Measurements from ENCODE around the gene SERPINA3.

The SERPINA3 gene

DNA sequence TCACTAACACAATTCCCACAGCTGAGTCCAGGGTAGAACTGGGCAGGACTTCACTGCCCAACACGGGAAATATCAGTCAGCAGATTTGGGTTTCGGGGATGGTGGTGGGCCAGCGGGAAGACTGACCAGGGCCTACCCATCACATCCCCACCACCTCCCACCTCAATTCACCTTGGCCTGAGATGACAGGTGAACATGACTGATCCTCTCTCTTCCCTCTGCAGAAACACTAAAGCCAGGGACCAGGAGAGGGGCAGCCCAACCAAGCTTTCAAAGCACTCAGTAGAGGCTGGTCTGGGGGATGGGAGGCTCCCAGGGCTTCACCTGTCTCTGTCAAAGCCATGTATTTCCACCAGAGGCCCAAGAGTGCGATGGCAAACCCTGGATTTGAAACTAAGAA is 28.6 kb upstream of the SERPINA3 start:
- no peaks in the 10 kb centered on the region for H3K79me2 ChIP-seq (ENCODE audit: insufficient read depth, low read length)
- H4K20me1 ChIP-seq (ENCODE audit: insufficient read depth, low read length, poor library complexity, severe bottlenecking): no peaks in the 10 kb centered on the region
- H2AFZ ChIP-seq (ENCODE audit: low read length): no peak overlapping the region
- no peaks in the 10 kb centered on the region for H3K9me2 ChIP-seq (replicated peaks; ENCODE audit: low read depth, low read length)
- no peaks in the 10 kb centered on the region for H3F3A ChIP-seq (ENCODE audit: low read depth)
- H3K9ac ChIP-seq (ENCODE audit: low read depth, low read length, poor library complexity, severe bottlenecking): no peak overlapping the region
- no peaks in the 10 kb centered on the region for H3K36me3 ChIP-seq (ENCODE audit: insufficient read depth, low read length)
- TF ChIP-seq EZH2phosphoT487 (IDR thresholded peaks at IDR 0.05; ENCODE audit: borderline replicate concordance): no peak
- TF ChIP-seq, protein P1, sequence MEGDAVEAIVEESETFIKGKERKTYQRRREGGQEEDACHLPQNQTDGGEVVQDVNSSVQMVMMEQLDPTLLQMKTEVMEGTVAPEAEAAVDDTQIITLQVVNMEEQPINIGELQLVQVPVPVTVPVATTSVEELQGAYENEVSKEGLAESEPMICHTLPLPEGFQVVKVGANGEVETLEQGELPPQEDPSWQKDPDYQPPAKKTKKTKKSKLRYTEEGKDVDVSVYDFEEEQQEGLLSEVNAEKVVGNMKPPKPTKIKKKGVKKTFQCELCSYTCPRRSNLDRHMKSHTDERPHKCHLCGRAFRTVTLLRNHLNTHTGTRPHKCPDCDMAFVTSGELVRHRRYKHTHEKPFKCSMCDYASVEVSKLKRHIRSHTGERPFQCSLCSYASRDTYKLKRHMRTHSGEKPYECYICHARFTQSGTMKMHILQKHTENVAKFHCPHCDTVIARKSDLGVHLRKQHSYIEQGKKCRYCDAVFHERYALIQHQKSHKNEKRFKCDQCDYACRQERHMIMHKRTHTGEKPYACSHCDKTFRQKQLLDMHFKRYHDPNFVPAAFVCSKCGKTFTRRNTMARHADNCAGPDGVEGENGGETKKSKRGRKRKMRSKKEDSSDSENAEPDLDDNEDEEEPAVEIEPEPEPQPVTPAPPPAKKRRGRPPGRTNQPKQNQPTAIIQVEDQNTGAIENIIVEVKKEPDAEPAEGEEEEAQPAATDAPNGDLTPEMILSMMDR (conservative IDR thresholded peaks at IDR 0.05; ENCODE audit: low read length): no peak
- no peak overlapping the region for H3K4me2 ChIP-seq (ENCODE audit: low read depth, low read length, poor library complexity, severe bottlenecking)
- no peaks in the 10 kb centered on the region; the same call in 1 of the 2 replicates for H3K9me3 ChIP-seq (ENCODE audit: insufficient read depth, low read depth, low read length)
- no peaks in the 10 kb centered on the region for H3K27me3 ChIP-seq (ENCODE audit: insufficient read depth, low read length, poor library complexity, severe bottlenecking)
- H3K4me1 ChIP-seq (ENCODE audit: insufficient read depth, low read length, poor library complexity, severe bottlenecking): no peaks in the 10 kb centered on the region
- no peak overlapping the region for H3K4me3 ChIP-seq (ENCODE audit: low read length, poor library complexity, severe bottlenecking)

DNA sequence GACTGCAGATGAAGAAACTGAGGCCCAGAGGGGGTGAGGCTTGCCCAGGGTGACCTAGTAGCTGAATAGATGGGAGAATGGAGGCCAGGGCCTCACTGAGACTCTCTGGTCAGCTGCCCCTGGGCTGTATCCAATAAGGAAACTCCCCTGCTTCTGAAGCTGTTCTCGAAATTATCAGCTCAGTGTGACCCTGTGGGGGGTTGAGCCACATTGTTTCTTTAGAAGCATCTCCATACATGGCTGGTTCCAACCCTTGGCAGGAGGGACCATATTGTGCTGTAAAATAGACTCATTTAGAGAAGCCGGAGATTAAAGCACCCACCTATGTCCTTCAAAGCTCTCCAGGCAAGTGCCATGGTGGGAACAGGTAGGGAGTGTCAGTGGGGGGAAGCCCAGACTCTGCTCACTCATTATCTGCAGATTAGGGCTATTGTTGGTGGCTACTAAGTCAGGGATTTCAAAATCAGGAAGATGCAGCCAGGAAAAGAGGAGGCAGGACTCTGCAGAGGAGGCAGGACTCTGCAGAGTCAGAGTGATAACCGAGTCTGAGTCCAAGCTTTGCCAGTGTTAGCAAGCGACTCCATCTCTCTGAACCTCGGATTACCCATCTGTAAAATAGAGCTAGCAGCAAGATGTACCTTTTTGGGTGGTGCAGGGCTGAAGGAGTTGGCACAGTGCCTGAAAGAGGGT is 27.5 kb upstream of the SERPINA3 start:
- Histone ChIP-seq H3K9ac (ENCODE audit: low read depth, low read length, poor library complexity, severe bottlenecking) (no peak overlapping the region), H2AFZ (ENCODE audit: low read length) (no peak overlapping the region), H3K9me3 (ENCODE audit: insufficient read depth, low read depth, low read length) (no peaks in the 10 kb centered on the region; the same call in 1 of the 2 replicates), H4K20me1 (ENCODE audit: insufficient read depth, low read length, poor library complexity, severe bottlenecking) (no peaks in the 10 kb centered on the region), H3K4me2 (ENCODE audit: low read depth, low read length, poor library complexity, severe bottlenecking) (no peak overlapping the region), H3F3A (ENCODE audit: low read depth) (no peaks in the 10 kb centered on the region), H3K79me2 (ENCODE audit: insufficient read depth, low read length) (no peaks in the 10 kb centered on the region), H3K4me3 (ENCODE audit: low read length, poor library complexity, severe bottlenecking) (no peak overlapping the region), H3K36me3 (ENCODE audit: insufficient read depth, low read length) (no peaks in the 10 kb centered on the region), H3K9me2 (replicated peaks; ENCODE audit: low read depth, low read length) (no peaks in the 10 kb centered on the region), H3K27me3 (ENCODE audit: insufficient read depth, low read length, poor library complexity, severe bottlenecking) (no peaks in the 10 kb centered on the region), H3K4me1 (ENCODE audit: insufficient read depth, low read length, poor library complexity, severe bottlenecking) (no peaks in the 10 kb centered on the region)
- TF ChIP-seq EZH2phosphoT487 (IDR thresholded peaks at IDR 0.05; ENCODE audit: borderline replicate concordance): no peak
- TF ChIP-seq, protein P1 (conservative IDR thresholded peaks at IDR 0.05; ENCODE audit: low read length): no peak

DNA sequence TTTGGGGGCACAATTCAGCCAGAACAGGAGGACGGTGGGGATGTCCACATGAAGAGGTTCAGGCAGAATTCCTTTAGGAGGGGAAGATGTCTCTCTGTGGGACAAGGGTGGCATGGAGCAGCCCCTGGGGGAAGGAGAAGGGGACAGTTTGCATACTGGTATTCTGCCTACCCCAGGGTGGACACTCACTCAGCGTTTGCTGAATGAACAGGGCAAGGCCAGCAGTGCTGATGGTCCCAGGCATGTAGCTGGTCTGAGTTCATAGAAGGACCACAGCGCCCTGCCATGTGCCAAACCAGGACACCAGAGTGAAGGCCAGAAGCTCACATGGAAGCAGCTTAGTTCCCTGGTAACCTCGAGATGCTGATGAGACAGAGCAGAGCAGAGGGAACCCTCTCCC is 25.6 kb upstream of the SERPINA3 start:
- Histone ChIP-seq H2AFZ (ENCODE audit: low read length) (no peak overlapping the region), H3K4me2 (ENCODE audit: low read depth, low read length, poor library complexity, severe bottlenecking) (no peak overlapping the region), H3K4me1 (ENCODE audit: insufficient read depth, low read length, poor library complexity, severe bottlenecking) (no peaks in the 10 kb centered on the region), H3K4me3 (ENCODE audit: low read length, poor library complexity, severe bottlenecking) (no peak overlapping the region), H3K9me2 (replicated peaks; ENCODE audit: low read depth, low read length) (no peaks in the 10 kb centered on the region), H3K27me3 (ENCODE audit: insufficient read depth, low read length, poor library complexity, severe bottlenecking) (no peaks in the 10 kb centered on the region), H3F3A (ENCODE audit: low read depth) (no peaks in the 10 kb centered on the region), H4K20me1 (ENCODE audit: insufficient read depth, low read length, poor library complexity, severe bottlenecking) (no peaks in the 10 kb centered on the region), H3K9ac (ENCODE audit: low read depth, low read length, poor library complexity, severe bottlenecking) (no peak overlapping the region), H3K36me3 (ENCODE audit: insufficient read depth, low read length) (no peaks in the 10 kb centered on the region), H3K9me3 (ENCODE audit: insufficient read depth, low read depth, low read length) (no peaks in the 10 kb centered on the region; the same call in 1 of the 2 replicates), H3K79me2 (ENCODE audit: insufficient read depth, low read length) (no peaks in the 10 kb centered on the region)
- no peak for TF ChIP-seq EZH2phosphoT487 (IDR thresholded peaks at IDR 0.05; ENCODE audit: borderline replicate concordance)
- TF ChIP-seq, protein P1 (conservative IDR thresholded peaks at IDR 0.05; ENCODE audit: low read length): no peak
